Islet of Langerhans (tissue), 1 donor: ENCODE data around the gene ADGRV1.
"Not testable (repeated sequence)": the region's sequence is repeated elsewhere in the genome, so short reads cannot be mapped to it uniquely, and the experiment has no call there.

Experiments used
- FAIRE-seq: peaks from one replicate; lab custom pipeline; 2011; peaks lifted over from hg19 to GRCh38; lab: Jason Lieb, UNC

ADGRV1 gene

GRCh38 chr5:90650767-90651166 is 92.2 kb downstream of the ADGRV1 start:
- FAIRE-seq: no peak

DNA sequence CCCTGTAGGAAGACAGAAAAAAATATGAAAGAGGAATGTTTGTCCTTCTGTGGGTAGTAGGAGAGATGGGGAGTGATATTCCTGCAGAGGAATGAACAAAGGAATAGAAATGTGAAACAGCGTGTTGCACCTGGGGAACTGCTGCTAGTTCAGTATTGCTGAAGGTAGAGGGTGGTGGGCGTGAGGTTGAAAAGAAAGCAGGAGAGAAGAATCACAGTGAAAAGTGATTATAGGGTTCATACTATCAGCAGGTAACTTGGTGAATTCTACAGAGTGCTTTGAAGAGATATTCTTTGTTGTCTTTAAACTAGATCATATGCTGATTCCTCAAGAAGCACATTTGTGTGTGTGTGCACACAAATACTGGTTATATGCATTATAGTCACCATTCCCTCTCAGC is 95.6 kb downstream of the ADGRV1 start:
- FAIRE-seq: no peak

- no peak for FAIRE-seq
Observed at GRCh38 chr5:90655423-90655822, 96.8 kb downstream of the ADGRV1 start.

- FAIRE-seq: no peak
Observed at GRCh38 chr5:90657030-90657429, 98.4 kb downstream of the ADGRV1 start.

GRCh38 chr5:90657788-90658187 is 99.2 kb downstream of the ADGRV1 start:
- FAIRE-seq: no peak

- no peak for FAIRE-seq
Observed at GRCh38 chr5:90658620-90659019, 100.0 kb downstream of the ADGRV1 start.

- not testable (repeated sequence) for FAIRE-seq
Observed at GRCh38 chr5:90668079-90668565, 109.5 kb downstream of the ADGRV1 start.

DNA sequence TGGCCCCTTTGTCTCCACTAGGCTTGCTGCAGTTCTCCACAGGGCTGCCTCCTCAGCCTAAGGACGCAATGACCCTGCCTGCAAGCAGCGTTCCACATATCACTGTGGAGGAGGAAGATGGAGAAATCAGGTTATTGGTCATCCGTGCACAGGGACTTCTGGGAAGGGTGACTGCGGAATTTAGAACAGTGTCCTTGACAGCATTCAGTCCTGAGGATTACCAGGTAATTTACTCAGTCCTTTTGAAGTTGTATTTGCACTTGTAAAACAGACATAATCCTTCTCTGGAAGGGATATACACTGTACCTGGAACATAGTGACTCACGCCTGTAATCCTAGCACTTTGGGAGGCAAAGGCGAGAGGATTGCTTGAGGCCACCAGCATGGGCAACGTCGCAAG is 116.6 kb downstream of the ADGRV1 start:
- no peak for FAIRE-seq

- no peak for FAIRE-seq
Observed at GRCh38 chr5:90680921-90681563, 122.4 kb downstream of the ADGRV1 start.

DNA sequence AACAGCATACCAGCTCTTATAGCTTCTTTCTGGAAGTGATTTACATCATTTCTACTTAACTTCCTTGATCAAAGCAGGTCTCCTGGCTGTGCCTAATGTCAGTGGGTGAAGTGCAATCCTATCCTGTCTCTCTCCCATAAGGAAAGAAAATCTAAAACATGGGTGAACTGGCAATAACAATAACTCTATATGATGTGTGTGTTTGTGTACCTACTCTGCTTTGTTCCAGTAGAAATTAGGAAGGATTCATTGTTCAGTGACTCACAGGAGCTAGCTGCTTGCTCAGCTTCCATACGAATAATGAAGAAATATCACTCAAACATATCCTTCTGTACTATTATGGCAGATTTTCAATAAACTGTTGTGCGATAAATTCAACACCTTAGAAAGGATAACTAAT is 123.7 kb downstream of the ADGRV1 start:
- no peak for FAIRE-seq

DNA sequence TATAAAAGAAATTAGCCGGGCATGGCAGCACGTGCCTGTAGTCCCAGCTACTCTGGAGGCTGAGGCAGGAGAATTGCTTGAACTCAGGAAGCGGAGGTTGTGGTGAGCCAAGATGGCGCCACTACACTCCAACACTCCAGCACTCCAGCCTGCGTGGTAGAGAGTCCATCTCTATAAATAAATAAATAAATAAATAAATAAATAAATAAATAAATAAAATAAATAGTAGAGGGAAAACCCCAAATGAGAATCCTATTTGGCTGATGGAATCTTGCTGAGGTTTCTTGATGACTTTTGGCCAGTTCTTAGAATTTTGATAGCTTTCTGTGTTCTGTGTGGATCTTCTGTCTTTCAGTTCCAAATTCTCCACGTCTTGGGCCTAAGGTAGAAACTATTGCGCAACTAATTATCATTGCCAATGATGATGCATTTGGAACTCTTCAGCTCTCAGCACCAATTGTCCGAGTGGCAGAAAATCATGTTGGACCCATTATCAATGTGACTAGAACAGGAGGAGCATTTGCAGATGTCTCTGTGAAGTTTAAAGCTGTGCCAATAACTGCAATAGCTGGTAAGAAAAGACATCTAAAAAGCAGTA is 126.9 kb downstream of the ADGRV1 start:
- FAIRE-seq: no peak

- FAIRE-seq: not testable (repeated sequence)
Observed at GRCh38 chr5:90686363-90686762, 127.8 kb downstream of the ADGRV1 start.

DNA sequence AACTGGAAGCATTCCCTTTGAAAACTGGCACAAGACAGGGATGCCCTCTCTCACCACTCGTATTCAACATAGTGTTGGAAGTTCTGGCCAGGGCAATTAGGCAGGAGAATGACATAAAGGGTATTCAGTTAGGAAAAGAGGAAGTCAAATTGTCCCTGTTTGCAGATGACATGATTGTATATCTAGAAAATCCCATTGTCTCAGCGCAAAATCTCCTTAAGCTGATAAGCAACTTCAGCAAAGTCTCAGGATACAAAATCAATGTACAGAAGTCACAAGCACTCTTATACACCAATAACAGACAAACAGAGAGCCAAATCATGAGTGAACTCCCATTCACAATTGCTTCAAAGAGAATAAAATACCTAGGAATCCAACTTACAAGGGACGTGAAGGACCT is 128.9 kb downstream of the ADGRV1 start:
- FAIRE-seq: not testable (repeated sequence)

- no peak for FAIRE-seq
Observed at GRCh38 chr5:90689064-90689463, 130.5 kb downstream of the ADGRV1 start.

GRCh38 chr5:90690307-90690706 is 131.7 kb downstream of the ADGRV1 start:
- no peak for FAIRE-seq

DNA sequence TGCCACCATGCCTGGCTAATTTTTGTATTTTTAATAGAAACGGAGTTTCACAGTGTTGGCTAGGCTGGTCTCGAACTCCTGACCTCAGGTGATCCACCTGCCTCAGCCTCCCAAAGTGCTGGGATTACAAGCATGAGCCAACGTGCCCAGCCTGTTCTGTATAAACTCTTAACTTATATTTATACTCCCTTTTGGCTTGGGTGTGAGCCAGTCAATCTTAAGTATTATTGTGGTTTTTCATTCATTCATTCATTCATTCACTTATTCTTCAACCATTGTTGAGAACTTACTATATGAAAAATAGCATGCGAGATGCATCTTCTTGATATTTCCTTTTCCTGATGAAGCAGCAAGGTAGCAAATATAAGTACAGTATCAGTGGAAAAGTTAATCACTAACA is 132.9 kb downstream of the ADGRV1 start:
- FAIRE-seq: no peak

GRCh38 chr5:90696153-90696552 is 137.6 kb downstream of the ADGRV1 start:
- FAIRE-seq: no peak

DNA sequence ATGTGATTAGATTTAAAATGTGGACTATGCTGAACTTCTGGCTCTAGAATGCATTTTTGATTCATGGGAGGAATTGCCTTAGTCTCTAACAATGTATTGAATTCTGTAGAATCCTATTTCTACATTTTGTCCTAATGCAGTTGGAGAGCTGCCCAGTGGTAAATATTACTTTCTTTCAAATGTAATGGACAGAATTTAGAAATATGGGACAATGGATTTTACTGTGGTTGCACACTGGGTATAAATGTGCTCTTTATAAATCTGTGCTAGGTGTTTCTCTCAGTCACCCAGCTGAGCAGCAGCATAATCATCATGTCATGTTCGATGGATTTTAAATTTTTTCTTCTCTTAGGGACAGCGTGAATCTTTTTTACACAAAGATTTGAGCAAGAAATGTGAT is 141.7 kb downstream of the ADGRV1 start:
- no peak for FAIRE-seq

DNA sequence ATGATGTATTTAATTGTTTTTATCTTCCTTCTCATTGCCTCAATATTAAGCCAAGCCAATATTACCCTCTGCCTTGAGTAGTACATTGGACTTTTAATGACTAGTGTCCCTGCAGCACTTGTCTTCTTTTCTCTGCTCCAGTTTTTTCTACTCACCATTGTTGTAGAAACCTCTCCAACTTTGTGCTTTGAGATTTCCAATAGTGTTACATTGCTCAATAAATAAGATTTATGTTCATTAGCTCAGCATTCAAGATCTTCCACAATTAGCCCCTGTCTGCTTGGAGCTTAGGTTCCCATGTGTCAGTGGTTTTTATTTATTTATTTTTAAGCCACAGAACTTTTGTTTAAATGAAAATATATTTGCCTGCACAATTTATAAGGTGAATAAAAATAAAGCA is 145.3 kb downstream of the ADGRV1 start:
- FAIRE-seq: no peak

- no peak for FAIRE-seq
Observed at GRCh38 chr5:90707698-90708097, 149.1 kb downstream of the ADGRV1 start.

DNA sequence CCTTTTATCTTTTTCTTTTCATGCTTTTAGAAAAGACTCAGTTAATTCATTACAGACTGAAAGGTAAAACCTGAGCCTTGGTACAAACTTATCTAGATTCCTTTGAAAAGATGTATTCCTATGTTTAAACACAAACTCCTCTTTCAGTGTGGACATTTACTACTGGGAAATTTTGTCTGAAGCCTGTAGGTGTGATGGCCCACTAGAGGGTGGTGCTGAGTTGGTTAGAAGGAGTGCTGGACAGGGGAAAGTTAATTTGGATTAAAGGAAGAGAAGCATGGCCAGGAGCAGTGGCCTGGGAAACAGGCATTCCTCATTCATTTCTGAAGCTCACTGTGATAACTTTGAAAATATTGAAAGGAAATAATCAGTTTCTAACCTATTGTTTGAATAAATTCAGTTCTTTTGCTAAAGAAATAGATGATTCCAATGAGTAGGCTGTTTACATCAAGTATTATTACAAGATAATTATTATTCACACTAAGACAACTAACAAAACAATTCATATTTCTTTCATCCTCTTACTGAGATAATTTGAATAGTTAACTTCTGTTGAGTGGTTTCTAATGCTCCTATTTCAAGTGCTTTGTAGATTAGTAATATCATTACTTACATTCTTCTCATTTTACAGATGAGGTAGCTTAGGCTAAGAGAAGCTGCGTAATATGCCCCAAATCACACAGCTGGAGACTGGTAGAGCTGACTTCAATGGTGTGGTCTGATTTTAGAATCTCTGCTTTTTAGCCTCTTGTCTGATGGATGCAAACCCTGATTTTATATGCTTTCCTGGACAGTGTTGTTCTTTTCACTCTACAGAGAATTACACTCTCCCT is 150.9 kb downstream of the ADGRV1 start:
- FAIRE-seq: peak; percentile 27

- no peak for FAIRE-seq
Observed at GRCh38 chr5:90718387-90718786, 159.8 kb downstream of the ADGRV1 start.

DNA sequence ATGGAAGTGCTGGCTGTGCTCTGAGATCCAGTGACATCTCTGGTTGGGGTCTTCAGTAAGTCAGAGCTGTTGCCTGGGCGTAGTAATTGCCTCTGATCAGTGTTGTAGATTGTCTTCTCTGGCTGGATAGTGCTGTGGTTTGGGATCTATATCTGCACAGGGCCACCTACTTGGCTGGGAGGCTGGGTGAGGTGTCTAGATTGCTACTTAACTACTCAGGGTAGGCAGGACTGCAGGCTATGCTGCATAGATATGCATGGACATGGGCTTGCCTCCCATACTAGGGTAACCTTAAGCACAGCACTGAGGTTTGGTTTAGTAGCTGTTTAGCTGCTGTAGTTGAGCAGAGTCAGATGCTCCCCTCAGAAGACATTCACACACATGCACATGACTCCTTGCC is 181.0 kb downstream of the ADGRV1 start:
- FAIRE-seq: no peak
